HFF-Myc (cell line): ENCODE data around the gene FMNL2.

Source experiments
- DNase-seq: peaks from one replicate; pipeline ENCODE4 v3.0.0-alpha.2; 2011; ENCODE audit warnings: low read depth; ENCODE audit errors: extremely low read depth
- H3K4me3 ChIP-seq: replicated peaks from 2 replicates; pipeline ENCODE4 v1.5.1; 2011; ENCODE audit warnings: low read depth, mild to moderate bottlenecking, control low read depth, low read length
- CTCF ChIP-seq: IDR thresholded peaks from 2 replicates; pipeline ENCODE4 v1.5.1; 2012; ENCODE audit warnings: mild to moderate bottlenecking, low read depth, low read length, control low read depth; ENCODE audit errors: missing control alignments

Gene FMNL2

GRCh38 chr2:152433791-152434190 is 98.8 kb downstream of the FMNL2 start:
- TF ChIP-seq CTCF = no peak
- H3K4me3 ChIP-seq = no peak overlapping the region
- DNase-seq = no peak

- DNase-seq = no peak
- no peak for TF ChIP-seq CTCF
- no peak overlapping the region for H3K4me3 ChIP-seq
These were observed 99.6 kb downstream of the FMNL2 start for GRCh38 chr2:152434395-152435182.

GRCh38 chr2:152436148-152436547 is 101.2 kb downstream of the FMNL2 start:
- no peak for DNase-seq
- no peak for TF ChIP-seq CTCF
- H3K4me3 ChIP-seq = no peak overlapping the region

GRCh38 chr2:152437276-152438108 is 102.5 kb downstream of the FMNL2 start:
- H3K4me3 ChIP-seq = no peak overlapping the region
- DNase-seq = no peak
- no peak for TF ChIP-seq CTCF

GRCh38 chr2:152440049-152440448 is 105.1 kb downstream of the FMNL2 start:
- no peak overlapping the region for H3K4me3 ChIP-seq
- no peak for TF ChIP-seq CTCF
- no peak for DNase-seq

- no peak overlapping the region for H3K4me3 ChIP-seq
- no peak for DNase-seq
- TF ChIP-seq CTCF = no peak
These were observed 105.5 kb downstream of the FMNL2 start for GRCh38 chr2:152440460-152440859.
